Measurements from ENCODE around the gene KAT2A.

KAT2A gene

DNA sequence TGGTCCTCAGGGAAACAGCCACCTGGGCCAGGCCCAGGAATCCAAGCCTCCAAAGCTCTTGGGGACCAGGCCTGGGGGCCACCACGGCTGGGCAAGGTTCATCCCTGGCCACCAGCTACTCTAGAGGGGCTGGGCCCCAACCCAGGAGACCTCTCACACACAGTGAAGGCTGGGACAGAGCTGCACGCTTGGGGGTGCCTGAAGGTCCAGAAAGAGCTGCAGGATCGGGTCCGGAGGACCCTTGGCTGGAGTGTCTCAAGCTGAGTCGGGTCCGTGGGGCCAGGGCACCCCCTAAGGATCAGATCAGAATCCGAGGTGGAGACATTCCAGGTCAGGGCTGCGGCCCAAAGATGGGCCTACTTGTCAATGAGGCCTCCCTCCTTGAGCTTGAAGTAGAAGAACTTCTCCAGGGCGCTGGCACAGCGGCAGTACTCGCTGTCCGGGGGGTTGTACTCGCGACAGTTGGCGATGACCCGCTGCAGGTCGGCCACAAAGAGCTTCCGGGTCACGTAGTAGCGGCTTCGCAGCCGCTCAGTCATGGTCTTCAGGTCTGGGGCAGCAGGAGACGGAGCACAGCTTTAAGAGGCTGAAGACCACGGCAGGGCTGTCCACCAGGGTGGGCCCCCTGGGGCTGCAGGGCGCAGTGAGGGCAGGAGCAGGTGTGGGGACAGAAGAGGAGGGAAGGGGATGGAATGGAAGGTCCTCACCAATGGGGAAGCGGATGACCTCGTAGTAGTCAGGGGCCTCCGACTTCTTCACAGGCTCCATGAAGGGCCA, 7.7 kb downstream of the KAT2A start:
- TF ChIP-seq, protein P1, sequence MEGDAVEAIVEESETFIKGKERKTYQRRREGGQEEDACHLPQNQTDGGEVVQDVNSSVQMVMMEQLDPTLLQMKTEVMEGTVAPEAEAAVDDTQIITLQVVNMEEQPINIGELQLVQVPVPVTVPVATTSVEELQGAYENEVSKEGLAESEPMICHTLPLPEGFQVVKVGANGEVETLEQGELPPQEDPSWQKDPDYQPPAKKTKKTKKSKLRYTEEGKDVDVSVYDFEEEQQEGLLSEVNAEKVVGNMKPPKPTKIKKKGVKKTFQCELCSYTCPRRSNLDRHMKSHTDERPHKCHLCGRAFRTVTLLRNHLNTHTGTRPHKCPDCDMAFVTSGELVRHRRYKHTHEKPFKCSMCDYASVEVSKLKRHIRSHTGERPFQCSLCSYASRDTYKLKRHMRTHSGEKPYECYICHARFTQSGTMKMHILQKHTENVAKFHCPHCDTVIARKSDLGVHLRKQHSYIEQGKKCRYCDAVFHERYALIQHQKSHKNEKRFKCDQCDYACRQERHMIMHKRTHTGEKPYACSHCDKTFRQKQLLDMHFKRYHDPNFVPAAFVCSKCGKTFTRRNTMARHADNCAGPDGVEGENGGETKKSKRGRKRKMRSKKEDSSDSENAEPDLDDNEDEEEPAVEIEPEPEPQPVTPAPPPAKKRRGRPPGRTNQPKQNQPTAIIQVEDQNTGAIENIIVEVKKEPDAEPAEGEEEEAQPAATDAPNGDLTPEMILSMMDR (IDR thresholded peaks at IDR 0.05; ENCODE audit: low read depth, low read length) = no peak
- H3K4me3 ChIP-seq (replicated peaks in 1 of 2; ENCODE audit: low read depth in 2 of 2, low read length in 2 of 2) = no peak overlapping the region
- no peak for DNase-seq (ENCODE audit: low read depth in 2 of 2)

GRCh38 chr17:42112552-42113176, 8.5 kb downstream of the KAT2A start, which contains the start of gene DHX58:
Gene DHX58, minus strand, starts transcription at chr17:42112714. Its CDS starts 822 bp downstream, at chr17:42111892.
- DNase-seq (ENCODE audit: low read depth in 2 of 2) = peak; percentile 84 to 90
- H3K4me3 ChIP-seq (replicated peaks in 1 of 2; ENCODE audit: low read depth in 2 of 2, low read length in 2 of 2) = peak within 1 kb of the TSS; percentile 51 to 58

DNA sequence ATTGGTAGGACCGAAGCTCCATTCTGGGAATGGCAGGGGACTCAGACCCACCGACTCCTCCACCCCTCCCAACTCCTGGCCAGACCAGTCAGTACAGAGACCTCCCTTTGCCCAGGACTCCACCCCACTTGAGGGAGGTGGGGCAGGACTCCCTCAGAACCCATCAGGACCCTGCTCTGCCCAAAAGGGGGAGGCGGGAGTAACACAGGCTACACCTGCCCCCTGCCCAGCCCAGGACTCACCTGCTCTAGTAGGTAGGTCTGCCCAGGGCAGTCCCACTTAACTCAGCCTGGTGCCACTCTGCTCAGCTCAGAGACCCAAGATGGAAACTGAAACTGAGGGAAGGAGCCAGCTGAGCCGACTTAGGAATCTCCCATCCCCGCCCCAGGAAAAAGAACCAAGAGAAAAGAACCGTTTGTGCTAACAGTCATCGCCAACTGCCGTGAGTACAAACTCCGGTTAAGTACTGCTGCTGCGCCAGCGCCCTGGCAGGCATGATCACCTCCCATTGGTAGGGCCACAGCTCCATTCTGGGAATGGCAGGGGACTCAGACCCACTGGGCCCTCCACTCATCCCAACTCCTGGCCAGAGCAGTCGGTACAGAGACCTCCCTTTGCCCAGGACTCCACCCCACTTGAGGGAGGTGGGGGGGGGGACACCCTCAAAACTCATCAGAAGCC, 9.2 kb downstream of the KAT2A start:
- peak; percentile 41 to 58 for DNase-seq (ENCODE audit: low read depth in 2 of 2)
- H3K4me3 ChIP-seq (replicated peaks in 1 of 2; ENCODE audit: low read depth in 2 of 2, low read length in 2 of 2) = peak overlapping the region; percentile 51 to 58
- TF ChIP-seq, protein P1 (IDR thresholded peaks at IDR 0.05; ENCODE audit: low read depth, low read length) = no peak

More at GRCh38 chr17:42112552-42113176, 8.5 kb downstream of the KAT2A start, which contains the start of gene DHX58:
- TF ChIP-seq, protein P1 (IDR thresholded peaks at IDR 0.05; ENCODE audit: low read depth, low read length) = no peak

GRCh38 chr17:42111265-42111636, 9.9 kb downstream of the KAT2A start:
- H3K4me3 ChIP-seq (replicated peaks in 1 of 2; ENCODE audit: low read depth in 2 of 2, low read length in 2 of 2) = no peak overlapping the region
- TF ChIP-seq, protein P1 (IDR thresholded peaks at IDR 0.05; ENCODE audit: low read depth, low read length) = no peak
- DNase-seq (ENCODE audit: low read depth in 2 of 2) = no peak

GRCh38 chr17:42110301-42111264, 10.6 kb downstream of the KAT2A start:
- no peak for DNase-seq (ENCODE audit: low read depth in 2 of 2)
- H3K4me3 ChIP-seq (replicated peaks in 1 of 2; ENCODE audit: low read depth in 2 of 2, low read length in 2 of 2) = no peak overlapping the region
- TF ChIP-seq, protein P1 (IDR thresholded peaks at IDR 0.05; ENCODE audit: low read depth, low read length) = no peak

- DNase-seq (ENCODE audit: low read depth in 2 of 2) = no peak
- TF ChIP-seq, protein P1 (IDR thresholded peaks at IDR 0.05; ENCODE audit: low read depth, low read length) = no peak
- H3K4me3 ChIP-seq (replicated peaks in 1 of 2; ENCODE audit: low read depth in 2 of 2, low read length in 2 of 2) = no peak overlapping the region
Measured at GRCh38 chr17:42109086-42109485, 12.1 kb downstream of the KAT2A start.
